Vagina (tissue), 2 donors: ENCODE results near the gene TTLL12.

ENCODE experiments used
- POLR2A ChIP-seq, 2 donors: fragments of 450-650 bp; IDR thresholded peaks; one replicate each; pipeline ENCODE4 v1.6.1; 2017; ENCODE audit warnings: antibody characterized with exemption in 2 of 2, mild to moderate bottlenecking in 2 of 2, moderate library complexity in 2 of 2
- POLR2AphosphoS5 ChIP-seq, 2 donors: sonication (generic); formaldehyde crosslinking; IDR thresholded peaks; one replicate each; pipeline ENCODE4 v1.9.0; 2017; ENCODE audit warnings: antibody characterized with exemption in 2 of 2, mild to moderate bottlenecking in 2 of 2, low read depth in 1 of 2; ENCODE audit not compliant: insufficient read depth in 1 of 2
- TF ChIP-seq, protein P1 (sequence below), 3 experiments: fragments of 450-650 bp in 2 of 3; fragments of 200-600 bp in 1 of 3; sonication (generic) in 1 of 3; IDR thresholded peaks; one replicate each; pipeline ENCODE4 v1.5.1; 2017 to 2019; ENCODE audit warnings: antibody characterized with exemption in 3 of 3, mild to moderate bottlenecking in 2 of 3, moderate library complexity in 2 of 3

DNA sequence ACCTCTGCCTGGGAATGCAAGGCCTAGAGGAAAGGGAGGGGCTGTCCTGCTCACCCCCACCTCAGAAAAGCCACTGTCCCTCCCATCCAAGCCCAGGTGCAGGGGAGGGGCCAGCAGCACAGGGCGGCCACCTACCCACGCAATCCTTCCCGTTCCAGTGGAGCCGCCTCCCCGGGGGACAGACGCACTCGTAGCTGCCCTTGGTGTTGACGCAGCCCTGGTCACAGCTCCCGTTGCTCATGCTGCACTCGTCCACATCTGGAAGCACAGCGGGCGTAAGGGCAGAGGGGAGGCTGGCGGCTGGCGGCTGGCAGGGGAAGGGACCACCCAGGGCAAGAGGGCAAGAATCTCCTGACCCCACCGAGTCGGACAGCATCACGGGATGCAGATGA is 40.3 kb upstream of the TTLL12 start:
- TF ChIP-seq, protein P1, sequence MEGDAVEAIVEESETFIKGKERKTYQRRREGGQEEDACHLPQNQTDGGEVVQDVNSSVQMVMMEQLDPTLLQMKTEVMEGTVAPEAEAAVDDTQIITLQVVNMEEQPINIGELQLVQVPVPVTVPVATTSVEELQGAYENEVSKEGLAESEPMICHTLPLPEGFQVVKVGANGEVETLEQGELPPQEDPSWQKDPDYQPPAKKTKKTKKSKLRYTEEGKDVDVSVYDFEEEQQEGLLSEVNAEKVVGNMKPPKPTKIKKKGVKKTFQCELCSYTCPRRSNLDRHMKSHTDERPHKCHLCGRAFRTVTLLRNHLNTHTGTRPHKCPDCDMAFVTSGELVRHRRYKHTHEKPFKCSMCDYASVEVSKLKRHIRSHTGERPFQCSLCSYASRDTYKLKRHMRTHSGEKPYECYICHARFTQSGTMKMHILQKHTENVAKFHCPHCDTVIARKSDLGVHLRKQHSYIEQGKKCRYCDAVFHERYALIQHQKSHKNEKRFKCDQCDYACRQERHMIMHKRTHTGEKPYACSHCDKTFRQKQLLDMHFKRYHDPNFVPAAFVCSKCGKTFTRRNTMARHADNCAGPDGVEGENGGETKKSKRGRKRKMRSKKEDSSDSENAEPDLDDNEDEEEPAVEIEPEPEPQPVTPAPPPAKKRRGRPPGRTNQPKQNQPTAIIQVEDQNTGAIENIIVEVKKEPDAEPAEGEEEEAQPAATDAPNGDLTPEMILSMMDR (IDR thresholded peaks at IDR 0.05), result no peak
- TF ChIP-seq POLR2A (IDR thresholded peaks at IDR 0.05) (no peak), POLR2AphosphoS5 (IDR thresholded peaks at IDR 0.05; ENCODE audit: insufficient read depth in 1 of 2, low read depth in 1 of 2) (no peak)
